Ishikawa (cell line): ENCODE measurements around the gene KDM2A.

Experiments used
- CEBPB ChIP-seq: IDR thresholded peaks from 2 replicates; pipeline ENCODE4 v1.6.1; 2012
- CREB1 ChIP-seq: IDR thresholded peaks from 2 replicates; pipeline ENCODE4 v1.6.1; 2012; ENCODE audit warnings: low read depth
- EGR1 ChIP-seq: IDR thresholded peaks from 2 replicates; pipeline ENCODE4 v1.6.1; 2012
- EP300 ChIP-seq: IDR thresholded peaks from 2 replicates; pipeline ENCODE4 v1.6.1; 2012; ENCODE audit warnings: borderline replicate concordance
- FOXM1 ChIP-seq: IDR thresholded peaks from 2 replicates; pipeline ENCODE4 v1.6.1; 2012; ENCODE audit warnings: low read depth, borderline replicate concordance
- NFIC ChIP-seq: IDR thresholded peaks from 2 replicates; pipeline ENCODE4 v1.6.1; 2012
- RAD21 ChIP-seq: IDR thresholded peaks from 2 replicates; pipeline ENCODE4 v1.6.1; 2012; ENCODE audit warnings: low read depth
- TAF1 ChIP-seq: IDR thresholded peaks from 2 replicates; pipeline ENCODE4 v1.6.1; 2012; ENCODE audit warnings: low read depth, mild to moderate bottlenecking
- TCF12 ChIP-seq: IDR thresholded peaks from 2 replicates; pipeline ENCODE4 v1.6.1; 2012; ENCODE audit warnings: low read depth
- TEAD4 ChIP-seq: IDR thresholded peaks from 2 replicates; pipeline ENCODE4 v1.6.1; 2012
- YY1 ChIP-seq: IDR thresholded peaks from 2 replicates; pipeline ENCODE4 v1.6.1; 2012; ENCODE audit warnings: low read depth
- ZBTB7A ChIP-seq: IDR thresholded peaks from 2 replicates; pipeline ENCODE4 v1.6.1; 2012; ENCODE audit warnings: low read depth
- TF ChIP-seq, protein P1 (sequence below): IDR thresholded peaks from 2 replicates; pipeline ENCODE4 v1.6.1; 2012
- TF ChIP-seq, protein P2 (sequence below): IDR thresholded peaks from 2 replicates; pipeline ENCODE4 v1.6.1; 2012
- TF ChIP-seq, protein P3 (sequence below): IDR thresholded peaks from 2 replicates; pipeline ENCODE4 v1.6.1; 2012; ENCODE audit warnings: low read depth, mild to moderate bottlenecking

Gene KDM2A

DNA sequence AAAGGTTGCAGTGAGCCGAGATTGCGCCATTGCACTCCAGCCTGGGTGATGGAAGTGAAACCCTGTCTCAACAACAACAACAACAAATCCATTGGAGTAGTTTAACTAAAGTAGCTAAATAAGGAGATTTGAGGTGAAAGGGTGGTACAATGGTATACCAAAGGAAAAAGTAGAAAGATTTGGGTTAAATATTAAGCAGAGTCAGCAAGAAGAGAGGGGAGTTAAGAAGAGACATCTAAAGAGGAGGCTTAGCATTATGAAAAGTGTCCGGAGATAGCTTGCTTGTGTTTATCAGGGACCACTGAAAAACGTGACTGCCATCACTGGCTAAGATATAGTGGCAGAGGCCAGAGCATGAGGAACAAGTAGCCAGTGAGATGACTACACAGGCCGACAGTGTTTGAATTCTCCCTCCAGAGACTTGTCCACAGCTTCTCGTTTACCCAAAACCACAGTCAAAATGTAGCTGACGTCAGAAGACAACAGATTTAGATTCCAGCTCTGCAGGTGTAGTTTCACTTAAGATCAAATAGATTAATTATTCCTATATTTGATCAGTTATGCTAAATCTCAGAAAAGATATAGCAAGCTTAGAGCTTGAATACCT, 114.6 kb downstream of the KDM2A start:
- no peak for TF ChIP-seq TAF1
- TF ChIP-seq TEAD4 = no peak
- no peak for TF ChIP-seq NFIC
- no peak for TF ChIP-seq CREB1
- TF ChIP-seq, protein P1, sequence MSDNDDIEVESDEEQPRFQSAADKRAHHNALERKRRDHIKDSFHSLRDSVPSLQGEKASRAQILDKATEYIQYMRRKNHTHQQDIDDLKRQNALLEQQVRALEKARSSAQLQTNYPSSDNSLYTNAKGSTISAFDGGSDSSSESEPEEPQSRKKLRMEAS = no peak
- TF ChIP-seq EGR1 = no peak
- no peak for TF ChIP-seq EP300
- no peak for TF ChIP-seq RAD21
- no peak for TF ChIP-seq TCF12
- TF ChIP-seq, protein P2, sequence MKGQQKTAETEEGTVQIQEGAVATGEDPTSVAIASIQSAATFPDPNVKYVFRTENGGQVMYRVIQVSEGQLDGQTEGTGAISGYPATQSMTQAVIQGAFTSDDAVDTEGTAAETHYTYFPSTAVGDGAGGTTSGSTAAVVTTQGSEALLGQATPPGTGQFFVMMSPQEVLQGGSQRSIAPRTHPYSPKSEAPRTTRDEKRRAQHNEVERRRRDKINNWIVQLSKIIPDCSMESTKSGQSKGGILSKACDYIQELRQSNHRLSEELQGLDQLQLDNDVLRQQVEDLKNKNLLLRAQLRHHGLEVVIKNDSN = no peak
- TF ChIP-seq YY1 = no peak
- no peak for TF ChIP-seq FOXM1
- TF ChIP-seq, protein P3, sequence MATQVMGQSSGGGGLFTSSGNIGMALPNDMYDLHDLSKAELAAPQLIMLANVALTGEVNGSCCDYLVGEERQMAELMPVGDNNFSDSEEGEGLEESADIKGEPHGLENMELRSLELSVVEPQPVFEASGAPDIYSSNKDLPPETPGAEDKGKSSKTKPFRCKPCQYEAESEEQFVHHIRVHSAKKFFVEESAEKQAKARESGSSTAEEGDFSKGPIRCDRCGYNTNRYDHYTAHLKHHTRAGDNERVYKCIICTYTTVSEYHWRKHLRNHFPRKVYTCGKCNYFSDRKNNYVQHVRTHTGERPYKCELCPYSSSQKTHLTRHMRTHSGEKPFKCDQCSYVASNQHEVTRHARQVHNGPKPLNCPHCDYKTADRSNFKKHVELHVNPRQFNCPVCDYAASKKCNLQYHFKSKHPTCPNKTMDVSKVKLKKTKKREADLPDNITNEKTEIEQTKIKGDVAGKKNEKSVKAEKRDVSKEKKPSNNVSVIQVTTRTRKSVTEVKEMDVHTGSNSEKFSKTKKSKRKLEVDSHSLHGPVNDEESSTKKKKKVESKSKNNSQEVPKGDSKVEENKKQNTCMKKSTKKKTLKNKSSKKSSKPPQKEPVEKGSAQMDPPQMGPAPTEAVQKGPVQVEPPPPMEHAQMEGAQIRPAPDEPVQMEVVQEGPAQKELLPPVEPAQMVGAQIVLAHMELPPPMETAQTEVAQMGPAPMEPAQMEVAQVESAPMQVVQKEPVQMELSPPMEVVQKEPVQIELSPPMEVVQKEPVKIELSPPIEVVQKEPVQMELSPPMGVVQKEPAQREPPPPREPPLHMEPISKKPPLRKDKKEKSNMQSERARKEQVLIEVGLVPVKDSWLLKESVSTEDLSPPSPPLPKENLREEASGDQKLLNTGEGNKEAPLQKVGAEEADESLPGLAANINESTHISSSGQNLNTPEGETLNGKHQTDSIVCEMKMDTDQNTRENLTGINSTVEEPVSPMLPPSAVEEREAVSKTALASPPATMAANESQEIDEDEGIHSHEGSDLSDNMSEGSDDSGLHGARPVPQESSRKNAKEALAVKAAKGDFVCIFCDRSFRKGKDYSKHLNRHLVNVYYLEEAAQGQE = no peak
- TF ChIP-seq ZBTB7A = no peak

DNA sequence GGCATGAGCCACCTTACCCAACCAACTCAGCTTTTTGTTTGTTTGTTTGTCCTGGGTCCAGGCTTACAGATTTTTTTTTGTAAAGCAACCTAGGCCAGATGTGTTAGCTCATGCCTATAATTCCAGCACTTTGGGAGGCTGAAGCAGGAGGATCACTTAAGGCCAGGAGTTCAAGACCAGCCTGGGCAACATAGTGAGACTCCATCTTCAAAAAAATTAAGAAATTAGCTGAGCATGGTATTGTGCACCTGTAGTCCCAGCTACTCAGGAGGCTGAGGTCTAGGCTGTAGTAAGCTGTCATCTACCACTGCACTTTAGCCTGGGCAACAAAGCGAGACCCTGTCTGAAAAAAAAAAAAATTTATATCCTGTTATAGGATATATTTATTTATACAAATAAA, 118.5 kb downstream of the KDM2A start:
- TF ChIP-seq EGR1 (no peak), TCF12 (no peak), CREB1 (no peak), TEAD4 (no peak), RAD21 (no peak), EP300 (no peak), CEBPB (no peak), NFIC (no peak), FOXM1 (no peak), ZBTB7A (no peak), YY1 (no peak)
- TF ChIP-seq, protein P3 = no peak
- TF ChIP-seq, protein P2 = no peak

DNA sequence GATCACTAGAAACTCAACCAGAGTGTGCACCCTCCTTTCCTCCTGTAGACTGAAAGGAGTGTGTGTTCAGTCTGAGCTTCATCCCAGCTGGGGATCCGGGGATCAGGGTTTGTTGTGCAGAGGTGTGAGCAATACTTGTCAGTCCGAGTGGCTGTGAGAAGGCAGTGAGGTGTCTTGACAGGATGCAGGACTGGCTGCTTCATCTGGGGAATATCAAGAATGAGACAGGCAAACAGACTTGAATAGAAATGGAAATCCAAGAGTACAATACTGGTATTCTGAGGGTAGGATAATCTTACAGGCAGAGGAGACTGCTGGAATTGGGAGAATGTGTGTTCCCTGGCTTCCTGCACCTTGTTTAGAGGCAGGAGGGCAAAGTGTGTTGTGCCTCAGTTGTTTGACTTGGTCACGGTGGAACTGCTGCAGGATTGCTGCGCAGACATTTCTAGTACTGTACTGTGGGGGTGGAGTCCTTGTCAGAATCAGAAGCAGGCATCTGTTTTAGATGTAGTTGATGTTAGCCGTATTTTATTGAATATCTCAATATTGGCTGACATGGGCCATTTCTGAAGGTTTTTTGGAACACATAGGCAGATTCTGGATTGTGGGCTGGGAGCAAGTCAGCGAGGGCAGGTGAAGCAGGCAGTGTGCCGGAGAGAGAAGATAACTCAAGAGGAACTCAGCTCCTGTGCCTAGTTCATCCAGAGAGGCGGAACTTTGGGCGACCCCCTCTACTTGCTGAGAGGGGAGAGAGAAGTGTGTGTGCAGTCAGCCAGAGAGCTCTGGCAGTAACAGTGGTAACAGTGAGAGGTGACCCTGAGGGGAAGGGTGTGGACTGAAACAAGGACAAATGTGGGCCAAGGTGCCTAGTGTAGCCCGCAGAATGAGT, 120.1 kb downstream of the KDM2A start:
- no peak for TF ChIP-seq YY1

DNA sequence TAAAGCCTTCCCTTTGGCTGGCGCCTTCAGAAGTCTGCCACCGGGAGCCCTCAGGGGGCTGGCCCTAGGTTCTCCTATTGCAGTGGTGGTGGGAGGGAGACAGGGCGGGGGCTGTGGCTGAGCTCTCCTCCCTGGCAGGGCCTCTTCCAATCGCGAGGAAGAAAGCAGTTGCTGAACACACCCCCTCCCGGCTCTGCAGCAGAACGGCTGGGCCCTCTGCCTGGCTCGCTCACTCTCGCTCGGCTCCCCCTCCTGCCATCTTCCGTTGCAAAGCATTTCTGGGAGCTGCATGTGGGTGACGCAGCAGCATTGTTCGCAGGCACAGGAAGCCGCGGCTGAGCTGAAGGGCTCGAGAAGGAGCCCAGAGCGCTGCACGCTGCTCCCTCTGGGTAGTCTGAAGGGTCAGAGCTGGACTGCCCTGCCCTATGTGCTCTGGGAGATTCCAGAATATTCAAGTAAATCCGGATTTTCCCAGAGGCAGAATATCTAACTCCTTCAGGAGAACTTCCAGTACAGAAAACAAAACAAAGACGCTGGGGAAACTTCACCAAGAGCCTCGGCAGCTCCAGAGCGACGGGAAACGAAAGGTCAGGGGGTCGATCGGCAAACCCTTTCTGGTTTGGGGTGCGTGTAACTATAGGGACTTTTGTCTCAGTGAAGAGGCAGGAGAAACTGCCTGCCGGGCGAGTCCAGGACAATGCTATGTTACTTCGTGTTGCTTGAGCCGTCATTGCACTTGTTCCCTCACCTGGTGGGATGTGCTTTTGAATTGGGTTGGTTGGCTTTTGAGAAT, 120.9 kb downstream of the KDM2A start:
- TF ChIP-seq YY1 = peak; percentile 80
- TF ChIP-seq, protein P1 = peak; percentile 96
- TF ChIP-seq ZBTB7A = no peak
- no peak for TF ChIP-seq EP300
- peak; percentile 70 for TF ChIP-seq CREB1
- no peak for TF ChIP-seq RAD21
- 0 out of 2 replicates have a peak, but pooled peaks have one; percentile 38 for TF ChIP-seq TCF12
- TF ChIP-seq NFIC = no peak
- no peak for TF ChIP-seq CEBPB
- TF ChIP-seq, protein P3 = no peak
- peak; percentile 16; the same call in 1 of the 2 replicates for TF ChIP-seq EGR1
- TF ChIP-seq, protein P2 = peak; percentile 30
- TF ChIP-seq FOXM1 = no peak
- peak; percentile 99 for TF ChIP-seq TAF1
- TF ChIP-seq TEAD4 = peak; percentile 35; the same call in 1 of the 2 replicates
